Mesenchymal stem cell (in vitro differentiated cells and primary cell): ENCODE results near the gene ZSCAN26.

Source experiments
- DNase-seq: peaks from one replicate; pipeline ENCODE4 v3.0.0-alpha.2; 2013
- H2AFZ ChIP-seq: one replicate; pipeline ENCODE4 v1.6.1; 2013; ENCODE audit warnings: low read depth, mild to moderate bottlenecking, control low read depth, inconsistent platforms, low read length, moderate library complexity
- H2AK5ac ChIP-seq: 2 replicates; pipeline ENCODE4 v1.6.1; 2013; ENCODE audit warnings: low read length, moderate library complexity, mild to moderate bottlenecking, inconsistent platforms; ENCODE audit not compliant: severe bottlenecking
- H2BK120ac ChIP-seq: one replicate; pipeline ENCODE4 v1.6.1; 2013; ENCODE audit warnings: low read depth, mild to moderate bottlenecking, inconsistent platforms, low read length, moderate library complexity
- H2BK12ac ChIP-seq, 2 experiments: one replicate each; pipeline ENCODE4 v1.6.1; 2013; ENCODE audit warnings: inconsistent platforms in 2 of 2, low read length in 2 of 2, mild to moderate bottlenecking in 2 of 2, moderate library complexity in 2 of 2, control low read depth in 1 of 2
- H2BK15ac ChIP-seq: one replicate; pipeline ENCODE4 v1.6.1; 2013; ENCODE audit warnings: mild to moderate bottlenecking, low read depth, inconsistent platforms; ENCODE audit not compliant: poor library complexity, severe bottlenecking
- H2BK5ac ChIP-seq: 2 replicates; pipeline ENCODE4 v1.6.1; 2013; ENCODE audit warnings: low read depth, mild to moderate bottlenecking, low read length, control low read depth, inconsistent platforms; ENCODE audit not compliant: poor library complexity, severe bottlenecking
- H3K14ac ChIP-seq, 2 experiments: one replicate each; pipeline ENCODE4 v1.6.1; 2013; ENCODE audit warnings: inconsistent platforms in 2 of 2, low read length in 2 of 2, control low read depth in 1 of 2, mild to moderate bottlenecking in 1 of 2, moderate library complexity in 1 of 2
- H3K18ac ChIP-seq, 2 experiments: one replicate each; pipeline ENCODE4 v1.6.1; 2013; ENCODE audit warnings: inconsistent platforms in 2 of 2, low read length in 2 of 2, control low read depth in 1 of 2, low read depth in 1 of 2, mild to moderate bottlenecking in 1 of 2
- H3K23ac ChIP-seq, 2 experiments: one replicate each; pipeline ENCODE4 v1.6.1; 2013; ENCODE audit warnings: inconsistent platforms in 2 of 2, low read length in 2 of 2, mild to moderate bottlenecking in 2 of 2, moderate library complexity in 2 of 2, control low read depth in 1 of 2
- H3K27ac ChIP-seq: 2 replicates; pipeline ENCODE4 v1.5.1; 2013; ENCODE audit warnings: mild to moderate bottlenecking, moderate library complexity, low read length, control low read depth, inconsistent platforms; ENCODE audit not compliant: poor library complexity, severe bottlenecking
- H3K27me3 ChIP-seq, 2 experiments: 2 replicates each; pipeline versions ENCODE4 v1.6.1 to v1.7.0; 2013; ENCODE audit warnings: low read length in 2 of 2, mild to moderate bottlenecking in 2 of 2, moderate library complexity in 2 of 2, control low read depth in 1 of 2, inconsistent platforms in 1 of 2; ENCODE audit not compliant: control insufficient read depth in 1 of 2, insufficient read depth in 1 of 2
- H3K36me3 ChIP-seq, 2 experiments: 2 replicates each; pipeline versions ENCODE4 v1.6.1 to v1.7.0; 2013; ENCODE audit warnings: low read length in 2 of 2, control low read depth in 1 of 2, inconsistent platforms in 1 of 2, low read depth in 1 of 2, mild to moderate bottlenecking in 1 of 2; ENCODE audit not compliant: insufficient read depth in 2 of 2, control insufficient read depth in 1 of 2
- H3K4ac ChIP-seq, 2 experiments: one replicate each; pipeline ENCODE4 v1.6.1; 2013; ENCODE audit warnings: inconsistent platforms in 2 of 2, low read length in 2 of 2, mild to moderate bottlenecking in 2 of 2, moderate library complexity in 2 of 2, control low read depth in 1 of 2, low read depth in 1 of 2
- H3K4me1 ChIP-seq: 2 replicates; pipeline ENCODE4 v1.6.1; 2013; ENCODE audit warnings: low read depth, low read length, control low read depth; ENCODE audit not compliant: control insufficient read depth, insufficient read depth
- H3K4me2 ChIP-seq: 2 replicates; pipeline ENCODE4 v1.6.1; 2013; ENCODE audit warnings: low read length, mild to moderate bottlenecking, inconsistent platforms; ENCODE audit not compliant: poor library complexity, severe bottlenecking
- H3K4me3 ChIP-seq, 2 experiments: 2 replicates each; pipeline versions ENCODE4 v1.5.1 to v1.7.0; 2013; ENCODE audit warnings: low read length in 2 of 2, mild to moderate bottlenecking in 2 of 2, control low read depth in 1 of 2, low read depth in 1 of 2; ENCODE audit not compliant: insufficient read depth in 1 of 2
- H3K79me1 ChIP-seq: replicated peaks from 2 replicates; pipeline ENCODE4 v1.6.1; 2013; ENCODE audit warnings: mild to moderate bottlenecking, control low read depth, low read length, inconsistent platforms; ENCODE audit not compliant: poor library complexity, severe bottlenecking
- H3K9ac ChIP-seq: 2 replicates; pipeline ENCODE4 v1.7.0; 2013; ENCODE audit warnings: mild to moderate bottlenecking, low read length, moderate library complexity
- H3K9me3 ChIP-seq: 2 replicates; pipeline ENCODE4 v1.7.0; 2013; ENCODE audit warnings: mild to moderate bottlenecking, low read length; ENCODE audit not compliant: control insufficient read depth
- H4K8ac ChIP-seq: one replicate; pipeline ENCODE4 v1.6.1; 2013; ENCODE audit warnings: inconsistent platforms, mild to moderate bottlenecking, low read length, moderate library complexity
- H4K91ac ChIP-seq: one replicate; pipeline ENCODE4 v1.6.1; 2013; ENCODE audit warnings: mild to moderate bottlenecking, low read length, inconsistent platforms
- WGBS: methylation state at CpG from one replicate; pipeline ENCODE4 v1.1.7; 2013; ENCODE audit warnings: mixed read lengths; 5-methylcytosine and 5-hydroxymethylcytosine counted together

Gene ZSCAN26

DNA sequence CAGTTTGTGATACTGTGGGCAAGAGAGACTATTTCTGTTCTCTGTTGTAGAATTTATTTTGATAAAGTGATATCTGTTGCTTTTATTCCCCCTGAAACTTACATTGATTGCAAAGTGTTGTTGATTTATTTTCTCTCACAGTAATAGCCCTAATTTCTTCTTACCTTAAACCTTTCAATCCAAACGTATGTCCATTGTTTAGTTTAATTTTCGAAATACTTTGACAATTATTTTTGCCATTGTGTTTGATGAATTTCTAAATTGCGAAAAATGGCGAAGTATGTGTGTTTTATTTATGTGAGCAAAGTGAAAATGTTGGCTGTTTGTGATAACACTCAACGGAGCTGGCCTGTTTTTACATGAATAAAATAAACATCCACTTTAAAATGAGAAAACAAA, 381 bp upstream of the ZSCAN26 start:
- WGBS = 20% methylated on average over 4 of the region's 5 CpGs
- no peak overlapping the region for H2AFZ ChIP-seq
- H2BK15ac ChIP-seq = no peak overlapping the region
- peak overlapping the region; percentile 60 for H3K4me2 ChIP-seq
- H3K14ac ChIP-seq = no peak overlapping the region
- H4K8ac ChIP-seq = no peak overlapping the region
- no peak overlapping the region for H2AK5ac ChIP-seq
- no peaks in the 10 kb centered on the region for H3K9me3 ChIP-seq
- H3K36me3 ChIP-seq = peaks cover 0 to under 1% of the 10 kb centered on the region in 2 experiments
- no peak for DNase-seq
- H3K79me1 ChIP-seq = peaks cover 11% of the 10 kb centered on the region
- peak overlapping the region; percentile 97 for H3K9ac ChIP-seq
- H3K4me1 ChIP-seq = peaks cover 3% of the 10 kb centered on the region
- peak overlapping the region; percentile 63 to 96 for H3K4me3 ChIP-seq
- no peak overlapping the region for H2BK5ac ChIP-seq
- H3K18ac ChIP-seq = no peak overlapping the region
- no peaks in the 10 kb centered on the region for H3K27me3 ChIP-seq
- no peak overlapping the region for H3K23ac ChIP-seq
- H4K91ac ChIP-seq = no peak overlapping the region
- no peak overlapping the region for H2BK120ac ChIP-seq
- H3K4ac ChIP-seq = no peak overlapping the region
- H2BK12ac ChIP-seq = no peak overlapping the region
- peak overlapping the region; percentile 91 for H3K27ac ChIP-seq

DNA sequence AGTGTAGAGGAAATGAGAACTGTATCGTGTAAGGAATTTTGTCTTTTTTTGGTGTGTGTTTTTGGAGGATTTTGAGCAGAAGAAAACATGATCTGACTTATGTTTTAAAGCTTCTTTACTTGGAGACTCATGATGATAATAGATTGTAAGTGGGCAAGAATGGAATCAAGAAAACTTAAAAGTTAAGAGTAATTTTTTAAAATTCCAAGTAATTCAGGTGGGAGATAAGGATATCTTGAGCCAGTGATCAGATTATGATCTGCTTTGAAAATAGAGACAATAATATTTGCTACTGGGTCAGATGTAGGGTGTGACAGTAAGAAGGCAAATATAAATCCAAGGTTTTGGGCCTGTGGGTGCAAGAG, 734 bp downstream of the ZSCAN26 start:
- Histone ChIP-seq H3K79me1 (peaks cover 19% of the 10 kb centered on the region), H3K4me2 (peak overlapping the region; percentile 60), H3K27ac (peak overlapping the region; percentile 91), H3K4me1 (peaks cover 3% of the 10 kb centered on the region), H2BK120ac (no peak overlapping the region), H3K4me3 (peak overlapping the region in 1 of 2 experiments; percentile 96), H3K4ac (no peak overlapping the region), H3K18ac (peak overlapping the region in 1 of 2 experiments; percentile 28), H3K36me3 (peaks cover 6 to 12% of the 10 kb centered on the region in 2 experiments), H3K9ac (peak overlapping the region; percentile 97), H2AK5ac (no peak overlapping the region), H2BK5ac (no peak overlapping the region), H2BK12ac (no peak overlapping the region), H3K9me3 (no peaks in the 10 kb centered on the region), H3K14ac (no peak overlapping the region), H4K91ac (no peak overlapping the region), H2AFZ (no peak overlapping the region), H4K8ac (no peak overlapping the region), H2BK15ac (no peak overlapping the region), H3K23ac (no peak overlapping the region), H3K27me3 (no peaks in the 10 kb centered on the region)
- WGBS = 0% methylated on average over 1 of the region's 1 CpG
- no peak for DNase-seq

DNA sequence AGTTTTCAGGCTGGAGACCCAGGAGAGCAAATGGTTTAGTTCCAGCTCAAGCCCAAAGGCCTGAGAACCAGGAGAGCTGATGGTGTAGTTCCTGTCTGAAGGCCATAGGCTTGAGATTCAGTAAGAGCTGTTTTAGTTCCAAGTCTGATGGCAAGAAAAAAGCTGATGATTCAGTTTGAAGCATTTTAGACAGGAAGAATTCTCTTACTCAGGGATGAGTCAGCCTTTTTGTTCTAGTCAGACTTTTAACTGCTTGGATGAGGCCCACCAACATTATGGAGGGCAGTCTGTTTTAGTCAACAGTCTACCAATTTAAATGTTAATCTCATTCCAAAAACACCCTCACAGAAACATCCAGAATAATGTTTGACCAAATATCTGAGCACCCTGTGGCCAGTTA, 2.5 kb downstream of the ZSCAN26 start:
- Histone ChIP-seq H3K14ac (no peak overlapping the region), H2AFZ (no peak overlapping the region), H3K9me3 (no peaks in the 10 kb centered on the region), H3K4me2 (no peak overlapping the region), H2BK5ac (no peak overlapping the region), H2AK5ac (no peak overlapping the region), H3K27me3 (no peaks in the 10 kb centered on the region), H2BK15ac (no peak overlapping the region), H4K8ac (no peak overlapping the region), H3K18ac (no peak overlapping the region), H3K27ac (peak overlapping the region; percentile 81), H3K23ac (no peak overlapping the region), H2BK120ac (no peak overlapping the region), H3K4ac (no peak overlapping the region), H3K4me1 (peaks cover 3% of the 10 kb centered on the region), H3K9ac (peak overlapping the region; percentile 47), H3K79me1 (peaks cover 21% of the 10 kb centered on the region), H3K4me3 (no peak overlapping the region), H2BK12ac (no peak overlapping the region), H4K91ac (no peak overlapping the region), H3K36me3 (peaks cover 10 to 30% of the 10 kb centered on the region in 2 experiments)
- peak; percentile 85 for DNase-seq

DNA sequence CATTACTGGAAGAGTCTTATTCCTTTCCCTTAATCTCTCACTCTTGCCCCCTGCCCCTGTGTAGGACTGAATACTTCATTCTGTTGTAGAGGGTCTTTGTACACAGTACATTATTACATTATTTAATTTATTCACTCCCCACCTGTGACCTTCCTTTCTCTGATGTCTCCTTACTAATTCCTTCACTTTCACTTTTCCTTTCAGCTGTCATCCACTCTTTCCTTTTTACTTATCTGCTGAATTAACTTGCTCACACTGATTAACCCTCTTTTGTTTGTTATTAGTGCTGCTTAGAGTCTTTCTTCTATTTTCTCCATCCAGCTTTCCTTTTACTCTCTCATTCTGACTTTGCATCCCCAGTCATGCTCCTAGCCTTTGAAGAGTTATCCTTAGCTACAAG, 7.9 kb downstream of the ZSCAN26 start:
- no peak overlapping the region for H2BK5ac ChIP-seq
- no peak overlapping the region for H2BK120ac ChIP-seq
- H2AK5ac ChIP-seq = no peak overlapping the region
- H4K8ac ChIP-seq = no peak overlapping the region
- no peak overlapping the region for H3K14ac ChIP-seq
- H2BK12ac ChIP-seq = no peak overlapping the region
- no peak overlapping the region for H3K23ac ChIP-seq
- no peaks in the 10 kb centered on the region for H3K27me3 ChIP-seq
- no peak overlapping the region for H3K27ac ChIP-seq
- no peaks in the 10 kb centered on the region for H3K4me1 ChIP-seq
- peaks cover 19% of the 10 kb centered on the region for H3K79me1 ChIP-seq
- no peak overlapping the region for H4K91ac ChIP-seq
- no peak for DNase-seq
- no peak overlapping the region for H3K9ac ChIP-seq
- H2AFZ ChIP-seq = no peak overlapping the region
- H3K36me3 ChIP-seq = peaks cover 13 to 63% of the 10 kb centered on the region in 2 experiments
- no peak overlapping the region for H3K4ac ChIP-seq
- H3K4me2 ChIP-seq = no peak overlapping the region
- no peak overlapping the region for H2BK15ac ChIP-seq
- no peak overlapping the region for H3K18ac ChIP-seq
- no peak overlapping the region for H3K4me3 ChIP-seq
- H3K9me3 ChIP-seq = no peaks in the 10 kb centered on the region
